ENCODE measurements around the gene TIMP4. TPM values are rescaled to one million over a fixed set of nuclear protein-coding genes. Genes with fewer than 3 reads are reported as not detected.

TIMP4 gene
- total RNA-seq, 8 experiments from 2014 or later: 0.22 to 11.6 (median 1.6) TPM; not detected in 1

GRCh38 chr3:12139111-12139511 is 19.6 kb downstream of the TIMP4 start:
- WGBS, 10 experiments: 33 to 100% (median 46%) methylated on average over 1 to 5 of the region's 5 CpGs; no CpG with 5 or more reads in 3 of the 10 experiments

GRCh38 chr3:12138044-12138443 is 20.7 kb downstream of the TIMP4 start:
- H3K4me1 ChIP-seq (replicated peaks in 1 of 2): peaks cover 0 to 3% of the 10 kb centered on the region in 2 donors
- H3K4me3 ChIP-seq: no peak overlapping the region
- ATAC-seq (replicated peaks in 6 of 8): peak in 1 of 8 experiments; percentile 37
- in situ Hi-C loops (cut with MboI; ENCODE audit: low pct_unique_long_range_greater_than_20kb in 2 of 9, low sequenced_read_pairs in 9 of 9, unreplicated experiment in 9 of 9): loop anchor here in 6 of 9 experiments (10.0 to 25.0 kb wide), 3 partner anchors 324 to 349 kb away; partner anchors contain the start of gene TSEN2 (in 1 of the 6)
- 0 to 63% (median 45%) methylated on average over 1 of the region's 1 CpG; no CpG with 5 or more reads in 6 of the 10 experiments for WGBS, 10 experiments
- no peak overlapping the region for H3K27ac ChIP-seq

More at GRCh38 chr3:12139111-12139511, 19.6 kb downstream of the TIMP4 start:
- in situ Hi-C loops (cut with MboI; ENCODE audit: low pct_unique_long_range_greater_than_20kb in 2 of 9, low sequenced_read_pairs in 9 of 9, unreplicated experiment in 9 of 9): loop anchor here in 6 of 9 experiments (10.0 to 25.0 kb wide), 3 partner anchors 323 to 348 kb away; partner anchors contain the start of gene TSEN2 (in 1 of the 6)
- Histone ChIP-seq H3K4me3 (no peak overlapping the region), H3K27ac (no peak overlapping the region), H3K4me1 (replicated peaks in 1 of 2) (peaks cover 0 to 3% of the 10 kb centered on the region in 2 donors)
- peak in 6 of 8 experiments; percentile 42 to 85 (median 75) for ATAC-seq (replicated peaks in 6 of 8)

- WGBS, 10 experiments: 27 to 100% (median 87%) methylated on average over 1 to 3 of the region's 3 CpGs; no CpG with 5 or more reads in 1 of the 10 experiments
- in situ Hi-C loops (cut with MboI; ENCODE audit: low pct_unique_long_range_greater_than_20kb in 2 of 9, low sequenced_read_pairs in 9 of 9, unreplicated experiment in 9 of 9): loop anchor here in 6 of 9 experiments (10.0 to 25.0 kb wide), 3 partner anchors 326 to 351 kb away; partner anchors contain the start of gene TSEN2 (in 1 of the 6)
- no peak overlapping the region for H3K27ac ChIP-seq
- no peak for ATAC-seq (replicated peaks in 6 of 8)
- no peak overlapping the region for H3K4me3 ChIP-seq
- peaks cover 0 to 3% of the 10 kb centered on the region in 2 donors for H3K4me1 ChIP-seq (replicated peaks in 1 of 2)
Observed at GRCh38 chr3:12136371-12136770, 22.3 kb downstream of the TIMP4 start.

- Histone ChIP-seq H3K27ac (no peak overlapping the region), H3K4me1 (replicated peaks in 1 of 2) (peaks cover 0 to 3% of the 10 kb centered on the region in 2 donors), H3K4me3 (no peak overlapping the region)
- in situ Hi-C loops (cut with MboI; ENCODE audit: low pct_unique_long_range_greater_than_20kb in 2 of 9, low sequenced_read_pairs in 9 of 9, unreplicated experiment in 9 of 9): loop anchor here in 6 of 9 experiments (10.0 to 25.0 kb wide), 3 partner anchors 327 to 352 kb away; partner anchors contain the start of gene TSEN2 (in 1 of the 6)
- 0 to 17% (median 0%) methylated on average over 2 to 3 of the region's 3 CpGs; no CpG with 5 or more reads in 7 of the 10 experiments for WGBS, 10 experiments
- peak; percentile 89 to 99 (median 94) for ATAC-seq (replicated peaks in 6 of 8)
Observed at GRCh38 chr3:12135029-12135657, 23.6 kb downstream of the TIMP4 start.

GRCh38 chr3:12132881-12133280 is 25.8 kb downstream of the TIMP4 start:
- Histone ChIP-seq H3K4me3 (no peak overlapping the region), H3K27ac (no peak overlapping the region), H3K4me1 (replicated peaks in 1 of 2) (peaks cover 0 to 3% of the 10 kb centered on the region in 2 donors)
- WGBS, 10 experiments: 0 to 50% (median 14%) methylated on average over 1 of the region's 1 CpG; no CpG with 5 or more reads in 2 of the 10 experiments
- in situ Hi-C loops (cut with MboI; ENCODE audit: low pct_unique_long_range_greater_than_20kb in 2 of 9, low sequenced_read_pairs in 9 of 9, unreplicated experiment in 9 of 9): loop anchor here in 6 of 9 experiments (10.0 to 25.0 kb wide), 3 partner anchors 329 to 354 kb away; partner anchors contain the start of gene TSEN2 (in 1 of the 6)
- no peak for ATAC-seq (replicated peaks in 6 of 8)

- Histone ChIP-seq H3K4me3 (no peak overlapping the region), H3K27ac (no peak overlapping the region), H3K4me1 (replicated peaks in 1 of 2) (peaks cover 0 to 3% of the 10 kb centered on the region in 2 donors)
- in situ Hi-C loops (cut with MboI; ENCODE audit: low pct_unique_long_range_greater_than_20kb in 2 of 9, low sequenced_read_pairs in 9 of 9, unreplicated experiment in 9 of 9): loop anchor here in 6 of 9 experiments (10.0 to 25.0 kb wide), 3 partner anchors 331 to 356 kb away; partner anchors contain the start of gene TSEN2 (in 1 of the 6)
- no peak for ATAC-seq (replicated peaks in 6 of 8)
- WGBS, 10 experiments: 0 to 100% (median 77%) methylated on average over 1 to 3 of the region's 3 CpGs; no CpG with 5 or more reads in 2 of the 10 experiments
Observed at GRCh38 chr3:12131351-12132090, 27.2 kb downstream of the TIMP4 start.

- WGBS, 10 experiments: 75 to 100% (median 83%) methylated on average over 1 of the region's 1 CpG; no CpG with 5 or more reads in 2 of the 10 experiments
- no peak for ATAC-seq (replicated peaks in 6 of 8)
Observed at GRCh38 chr3:12127391-12127790, 31.3 kb downstream of the TIMP4 start.

GRCh38 chr3:12125772-12126171 is 32.9 kb downstream of the TIMP4 start:
- H3K4me3 ChIP-seq: no peak overlapping the region
- 0 to 100% (median 71%) methylated on average over 1 of the region's 1 CpG; no CpG with 5 or more reads in 5 of the 10 experiments for WGBS, 10 experiments
- in situ Hi-C loops (cut with MboI; ENCODE audit: low pct_unique_long_range_greater_than_20kb in 2 of 9, low sequenced_read_pairs in 9 of 9, unreplicated experiment in 9 of 9): loop anchor here in 5 of 9 experiments (25.0 kb wide), 2 partner anchors 337 to 362 kb away; partner anchors contain the start of gene TSEN2 (in 1 of the 5)

More at GRCh38 chr3:12127391-12127790, 31.3 kb downstream of the TIMP4 start:
- Histone ChIP-seq H3K27ac (no peak overlapping the region), H3K4me3 (no peak overlapping the region), H3K4me1 (replicated peaks in 1 of 2) (no peaks in the 10 kb centered on the region)
- in situ Hi-C loops (cut with MboI; ENCODE audit: low pct_unique_long_range_greater_than_20kb in 2 of 9, low sequenced_read_pairs in 9 of 9, unreplicated experiment in 9 of 9): loop anchor here in 5 of 9 experiments (25.0 kb wide), 2 partner anchors 335 to 360 kb away; partner anchors contain the start of gene TSEN2 (in 1 of the 5)

GRCh38 chr3:12121466-12121865 is 37.2 kb downstream of the TIMP4 start:
- H3K27ac ChIP-seq: no peak overlapping the region
- H3K4me3 ChIP-seq: no peak overlapping the region
- in situ Hi-C loops (cut with MboI; ENCODE audit: low pct_unique_long_range_greater_than_20kb in 2 of 9, low sequenced_read_pairs in 9 of 9, unreplicated experiment in 9 of 9): no loop called here
- no peaks in the 10 kb centered on the region for H3K4me1 ChIP-seq (replicated peaks in 1 of 2)
- ATAC-seq (replicated peaks in 6 of 8): no peak

More at GRCh38 chr3:12125772-12126171, 32.9 kb downstream of the TIMP4 start:
- Histone ChIP-seq H3K27ac (no peak overlapping the region), H3K4me1 (replicated peaks in 1 of 2) (no peaks in the 10 kb centered on the region)
- ATAC-seq (replicated peaks in 6 of 8): no peak

- 31 to 97% (median 76%) methylated on average over 1 to 5 of the region's 5 CpGs for WGBS, 10 experiments
- H3K4me3 ChIP-seq: no peak overlapping the region
- no peak overlapping the region for H3K27ac ChIP-seq
- ATAC-seq (replicated peaks in 6 of 8): no peak
- in situ Hi-C loops (cut with MboI; ENCODE audit: low pct_unique_long_range_greater_than_20kb in 2 of 9, low sequenced_read_pairs in 9 of 9, unreplicated experiment in 9 of 9): no loop called here
- no peaks in the 10 kb centered on the region for H3K4me1 ChIP-seq (replicated peaks in 1 of 2)
Observed at GRCh38 chr3:12120374-12121140, 38.2 kb downstream of the TIMP4 start.

GRCh38 chr3:12117473-12117872 is 41.2 kb downstream of the TIMP4 start:
- H3K27ac ChIP-seq: no peak overlapping the region
- no peak for ATAC-seq (replicated peaks in 6 of 8)
- no peaks in the 10 kb centered on the region for H3K4me1 ChIP-seq (replicated peaks in 1 of 2)
- no peak overlapping the region for H3K4me3 ChIP-seq
- in situ Hi-C loops (cut with MboI; ENCODE audit: low pct_unique_long_range_greater_than_20kb in 2 of 9, low sequenced_read_pairs in 9 of 9, unreplicated experiment in 9 of 9): no loop called here

GRCh38 chr3:12116870-12117269 is 41.8 kb downstream of the TIMP4 start:
- in situ Hi-C loops (cut with MboI; ENCODE audit: low pct_unique_long_range_greater_than_20kb in 2 of 9, low sequenced_read_pairs in 9 of 9, unreplicated experiment in 9 of 9): no loop called here
- H3K4me1 ChIP-seq (replicated peaks in 1 of 2): no peaks in the 10 kb centered on the region
- ATAC-seq (replicated peaks in 6 of 8): peak in 2 of 8 experiments; percentile 57 to 69
- H3K4me3 ChIP-seq: no peak overlapping the region
- H3K27ac ChIP-seq: no peak overlapping the region
- 14 to 83% (median 54%) methylated on average over 1 to 4 of the region's 4 CpGs; no CpG with 5 or more reads in 2 of the 10 experiments for WGBS, 10 experiments

All from motor neuron (in vitro differentiated cells).